Right lung (tissue), 5 donors: Measurements from ENCODE around the gene SBNO2. TPM values are rescaled to one million over a fixed set of nuclear protein-coding genes. Genes with fewer than 3 reads are reported as not detected.

Source experiments
- DNase-seq, 2 donors: peaks; one replicate each; pipeline ENCODE4 v3.0.0-alpha.2; 2013
- polyA plus RNA-seq, 5 donors: library from polyadenylated mRNA; unstranded; fragments of 120-200 nt; gene quantifications; one replicate each; pipeline versions ENCODE4 v1.2.1 to v1.2.3, GENCODE V29; 2013; ENCODE audit warnings: inconsistent platforms in 1 of 5, low replicate concordance in 1 of 5; ENCODE audit not compliant: insufficient read length in 5 of 5, insufficient read depth in 1 of 5

Gene SBNO2
- polyA plus RNA-seq, 5 donors, result 16.7 to 26.3 (median 17.9) TPM

- no peak for DNase-seq
Observed at GRCh38 chr19:1169921-1170885, 3.9 kb downstream of the SBNO2 start.

- DNase-seq, result no peak
Observed at GRCh38 chr19:1169411-1169791, 4.7 kb downstream of the SBNO2 start.

GRCh38 chr19:1168572-1169410 is 5.3 kb downstream of the SBNO2 start:
- DNase-seq, result no peak

GRCh38 chr19:1167687-1168571 is 6.1 kb downstream of the SBNO2 start:
- DNase-seq, result no peak

DNA sequence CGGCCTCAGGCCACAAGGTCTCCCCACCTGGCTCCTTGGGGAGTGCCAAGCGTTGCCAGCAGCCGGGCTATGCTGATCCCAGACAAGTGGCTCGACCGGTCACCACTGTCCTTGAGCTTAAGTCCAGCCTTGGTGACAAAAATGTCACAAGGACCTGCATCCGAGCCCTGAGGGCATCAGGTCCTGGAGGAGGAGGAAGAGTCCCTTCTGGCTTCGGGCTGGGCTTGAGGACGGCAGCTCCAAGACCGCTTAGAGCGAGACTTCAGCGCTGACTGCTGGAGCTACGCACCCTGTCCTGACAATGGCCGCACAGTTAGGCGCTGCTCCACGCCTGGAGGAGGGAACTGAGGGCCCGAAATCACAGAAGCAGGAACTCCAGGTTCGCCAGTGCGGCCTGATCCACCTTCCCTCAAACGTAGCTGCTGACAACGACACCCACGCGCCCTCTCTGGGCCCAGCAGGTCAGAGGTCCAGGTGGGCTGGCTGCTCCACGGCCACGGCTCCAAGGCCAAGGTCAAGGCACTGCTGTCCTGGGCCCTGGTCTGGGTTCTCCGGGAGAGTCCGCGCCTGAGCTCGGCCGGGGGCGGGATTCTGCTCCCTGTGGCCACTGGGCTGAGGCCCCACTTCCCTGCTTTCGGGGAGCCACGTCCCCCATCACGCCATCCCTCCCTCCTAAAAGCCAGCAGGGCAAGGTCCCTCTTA is 7.0 kb downstream of the SBNO2 start:
- no peak for DNase-seq

DNA sequence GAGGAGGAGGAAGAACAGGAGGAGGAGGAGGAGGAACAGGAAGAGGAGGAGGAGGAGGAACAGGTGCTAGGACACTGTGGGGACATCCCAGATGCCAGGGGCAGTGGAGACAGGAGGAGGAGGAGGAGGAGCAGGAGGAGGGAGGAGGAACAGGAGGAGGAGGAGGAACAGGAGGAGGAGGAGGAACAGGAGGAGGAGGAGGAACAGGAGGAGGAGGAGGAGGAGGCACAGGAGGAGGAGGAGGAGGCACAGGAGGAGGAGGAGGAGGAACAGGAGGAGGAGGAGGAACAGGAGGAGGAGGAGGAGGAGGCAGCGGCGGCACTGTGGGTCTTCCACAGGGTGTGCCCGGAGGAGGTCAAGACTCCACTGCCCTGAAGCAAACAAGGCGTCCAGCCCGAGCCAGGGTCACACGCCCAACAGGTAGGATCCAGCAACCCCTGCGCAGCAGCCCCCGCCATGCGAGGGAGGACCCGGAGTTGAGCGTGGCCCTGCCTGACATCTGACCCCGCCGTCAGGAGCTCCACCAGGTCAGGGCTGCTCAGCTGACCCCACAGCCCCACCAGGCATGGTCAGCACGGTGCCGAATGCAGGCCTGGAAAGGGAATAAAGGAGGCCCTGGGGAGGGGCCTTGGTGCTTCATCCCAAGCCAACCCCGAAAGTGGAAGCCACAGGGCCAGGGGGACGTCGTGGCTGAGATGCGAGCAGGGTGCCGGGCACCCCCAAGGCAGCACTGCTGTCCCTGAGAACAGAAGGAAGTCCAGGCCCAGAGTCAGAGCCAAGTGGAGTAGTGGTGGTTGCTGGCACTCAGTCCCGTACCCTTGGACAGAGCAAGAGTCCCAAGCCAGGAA is 9.2 kb downstream of the SBNO2 start:
- DNase-seq, result no peak

GRCh38 chr19:1163934-1164683 is 10.0 kb downstream of the SBNO2 start:
- DNase-seq, result no peak

- DNase-seq, result no peak
Observed at GRCh38 chr19:1163283-1163933, 10.7 kb downstream of the SBNO2 start.

- no peak for DNase-seq
Observed at GRCh38 chr19:1162404-1163282, 11.4 kb downstream of the SBNO2 start.

- no peak for DNase-seq
Observed at GRCh38 chr19:1161716-1162115, 12.4 kb downstream of the SBNO2 start.

DNA sequence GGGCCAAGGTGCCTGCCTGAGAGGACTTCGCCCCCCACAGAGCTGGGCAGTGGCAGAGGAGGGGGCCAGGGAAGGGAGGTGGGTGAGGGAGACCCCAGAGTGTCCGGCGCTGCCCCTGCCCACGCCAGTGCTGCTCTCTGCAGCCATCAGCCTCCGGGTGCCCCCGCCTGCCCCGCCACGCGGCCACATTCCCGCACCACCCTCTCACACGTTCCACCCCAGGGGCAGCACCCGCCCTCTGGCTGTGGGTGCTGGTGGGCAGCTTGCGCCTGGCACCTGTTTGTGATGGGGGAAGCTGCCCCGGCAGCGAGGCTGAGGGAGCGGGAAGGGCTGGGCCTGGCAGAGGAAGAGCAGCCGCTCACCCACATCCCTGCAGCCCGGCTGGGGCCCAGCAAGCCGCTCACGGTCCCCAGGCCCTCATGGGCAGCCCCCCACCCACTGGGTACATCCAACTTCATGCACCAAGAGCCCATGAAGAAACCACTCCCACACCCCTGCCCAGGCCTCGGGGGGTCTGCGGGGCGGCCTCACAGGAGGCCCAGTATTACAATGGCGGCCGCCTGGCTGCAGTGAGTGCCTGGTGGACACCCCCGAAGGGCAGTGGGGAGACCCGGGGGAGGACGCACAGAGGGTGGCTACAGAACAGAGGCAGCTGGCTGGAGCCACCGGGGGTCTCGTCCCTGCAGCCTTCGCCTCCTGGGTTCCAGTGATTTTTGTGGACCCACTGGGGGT is 14.0 kb downstream of the SBNO2 start:
- no peak for DNase-seq

DNA sequence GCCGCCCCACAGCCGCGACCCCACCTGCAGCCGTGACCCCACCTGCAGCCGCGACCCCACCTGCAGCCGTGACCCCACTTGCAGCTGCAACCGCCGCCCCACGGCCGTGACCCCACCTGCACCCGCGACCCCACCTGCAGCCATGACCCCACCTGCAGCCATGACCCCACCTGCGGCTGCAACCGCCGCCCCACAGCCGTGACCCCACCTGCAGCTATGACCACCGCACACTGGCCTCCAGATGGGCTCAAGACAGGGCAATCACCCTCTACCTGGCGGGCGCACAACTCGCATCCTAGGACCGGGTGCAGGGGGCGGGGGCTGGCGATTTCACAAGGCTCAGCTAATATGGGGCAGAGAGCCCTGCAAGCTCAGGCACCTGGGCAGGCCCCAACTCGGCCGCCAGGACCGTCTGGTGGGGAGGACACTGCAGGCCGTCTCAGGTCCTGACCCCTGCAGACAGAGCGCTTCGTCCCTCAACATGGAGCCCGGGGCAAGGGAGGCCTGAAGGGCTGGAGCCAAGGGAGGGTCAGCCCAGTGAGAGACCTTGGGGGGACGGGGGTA is 15.1 kb downstream of the SBNO2 start:
- no peak for DNase-seq

- DNase-seq, result no peak
Observed at GRCh38 chr19:1157931-1158884, 15.9 kb downstream of the SBNO2 start.

DNA sequence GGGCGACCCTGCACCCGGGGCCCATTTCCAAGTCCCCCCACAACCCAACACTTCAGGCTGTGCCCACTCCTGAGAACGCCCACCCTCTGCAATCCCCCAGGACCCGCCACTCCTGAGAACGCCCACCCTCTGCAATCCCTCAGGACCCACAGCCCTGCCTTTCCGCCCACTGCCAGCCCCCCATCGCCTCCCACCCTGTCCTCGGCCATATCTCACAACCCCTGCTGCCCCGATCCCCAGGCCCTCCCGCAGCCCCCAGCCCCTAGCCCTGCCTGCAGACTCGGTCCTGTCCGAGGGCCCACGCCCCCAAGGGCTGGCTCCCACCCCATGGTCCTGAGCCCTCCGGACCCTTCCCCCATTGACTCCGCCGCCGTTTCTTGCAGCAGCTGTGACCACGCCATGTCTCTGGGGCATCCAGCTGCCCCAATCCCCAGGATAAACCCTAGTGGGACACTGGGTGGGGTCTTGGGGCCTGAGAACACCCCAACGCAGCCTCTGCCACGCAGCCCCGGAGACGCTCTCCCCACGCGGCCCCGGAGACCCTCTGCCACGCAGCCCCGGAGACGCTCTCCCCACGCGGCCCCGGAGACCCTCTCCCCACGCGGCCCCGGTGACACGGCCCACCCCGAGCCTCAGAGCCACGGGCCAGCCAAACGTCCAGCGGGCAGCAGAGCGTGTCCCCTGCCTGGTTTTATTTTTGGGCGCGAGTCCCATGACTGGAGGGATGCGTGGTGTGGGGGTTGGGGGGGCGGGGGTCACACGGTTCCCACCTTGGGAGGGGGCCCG is 17.0 kb downstream of the SBNO2 start:
- no peak for DNase-seq
